K562 (cell line): ENCODE results near the gene ZNF646. TPM values are rescaled to one million over a fixed set of nuclear protein-coding genes. Genes with fewer than 3 reads are reported as not detected.

Source experiments
- BHLHE40 ChIP-seq: IDR thresholded peaks from 2 replicates; pipeline ENCODE4 v1.6.1; 2011; ENCODE audit warnings: low read length, improper control_type of control experiment
- CBFA2T2 ChIP-seq: fragments of 450-650 bp; conservative IDR thresholded peaks from 2 replicates; pipeline ENCODE4 v1.6.1; 2017; ENCODE audit warnings: mild to moderate bottlenecking
- DIDO1 ChIP-seq: fragments of 450-650 bp; IDR thresholded peaks from 2 replicates; pipeline ENCODE4 v1.6.1; 2016; ENCODE audit warnings: low read depth, missing biosample characterization, missing genetic modification characterization
- ETV1 ChIP-seq: fragments of 450-650 bp; conservative IDR thresholded peaks from 2 replicates; pipeline ENCODE4 v1.6.1; 2016; ENCODE audit warnings: missing genetic modification characterization, control low read depth, low read depth, missing compliant biosample characterization
- FOXA3 ChIP-seq, 2 experiments: fragments of 450-650 bp in 1 of 2; sonication (generic) in 1 of 2; formaldehyde crosslinking; IDR thresholded peaks in 1 of 2; conservative IDR thresholded peaks in 1 of 2; 2 replicates each; pipeline versions ENCODE4 v1.4.0 to v1.8.0; 2020 to 2022; ENCODE audit warnings: mild to moderate bottlenecking in 2 of 2, missing genetic modification reagents in 1 of 2
- MGA ChIP-seq: fragments of 450-650 bp; IDR thresholded peaks from 2 replicates; pipeline ENCODE4 v1.6.1; 2016; ENCODE audit warnings: mild to moderate bottlenecking, moderate library complexity
- MYBL2 ChIP-seq, 2 experiments: fragments of 450-650 bp in 1 of 2; sonication (generic) in 1 of 2; formaldehyde crosslinking in 1 of 2; IDR thresholded peaks; 2 replicates each; pipeline versions ENCODE4 v1.6.1 to v1.8.1; 2017 to 2022; ENCODE audit warnings: borderline replicate concordance in 1 of 2, inconsistent platforms in 1 of 2, low read depth in 1 of 2, mild to moderate bottlenecking in 1 of 2, missing genetic modification reagents in 1 of 2, moderate library complexity in 1 of 2
- NFATC3 ChIP-seq: fragments of 450-650 bp; IDR thresholded peaks from 2 replicates; pipeline ENCODE4 v1.6.1; 2017; ENCODE audit warnings: mild to moderate bottlenecking
- NR2C2 ChIP-seq, 2 experiments: fragments of 200-800 bp in 1 of 2; sonication (Bioruptor generic) in 1 of 2; sonication (generic) in 1 of 2; formaldehyde crosslinking in 1 of 2; IDR thresholded peaks; 2 replicates each; pipeline versions ENCODE4 v1.6.1 to v1.8.0; 2016 to 2022; ENCODE audit warnings: mild to moderate bottlenecking in 1 of 2, missing compliant biosample characterization in 1 of 2, missing genetic modification characterization in 1 of 2, missing genetic modification reagents in 1 of 2
- SMARCA5 ChIP-seq: fragments of 450-650 bp; IDR thresholded peaks from 2 replicates; pipeline ENCODE4 v1.6.1; 2016
- ZNF232 ChIP-seq: sonication (generic); formaldehyde crosslinking; IDR thresholded peaks from 2 replicates; pipeline ENCODE4 v1.8.0; 2022; ENCODE audit warnings: mild to moderate bottlenecking, missing genetic modification reagents
- ZNF274 ChIP-seq: IDR thresholded peaks from 2 replicates; pipeline ENCODE4 v1.6.1; 2011; ENCODE audit warnings: low read depth, mild to moderate bottlenecking, low read length, moderate library complexity, borderline replicate concordance
- polyA plus RNA-seq, 8 experiments: library from polyadenylated mRNA; depleted of rRNA in 4 of 8; stranded (reverse) in 5 of 8; unstranded in 3 of 8; fragments of >200 nt; fragmentation: Nextera tagmentation in 2 of 8; fragmentation: Illumina TruSeq in 1 of 8; extraction: Ambion mirVana in 2 of 8; extraction: Trizol in 1 of 8; gene quantifications; 2 replicates each; pipeline versions ENCODE4 v1.2.1 to v1.2.3, GENCODE V29; 2011 to 2014; ENCODE audit warnings: inconsistent platforms in 1 of 8, missing spikeins in 1 of 8
- total RNA-seq, 7 experiments: library from RNA; depleted of rRNA in 6 of 7; stranded (reverse); fragments of >200 nt in 6 of 7; fragmentation: Illumina TruSeq in 2 of 7; extraction: Trizol in 2 of 7; gene quantifications; 2 replicates each; pipeline versions ENCODE4 v1.2.1 to v1.2.3, GENCODE V29; 2011 to 2021; ENCODE audit warnings: low replicate concordance in 1 of 7

ZNF646 gene
- total and polyA plus RNA-seq, 9 of the 15 experiments (the other 6 are each of a cell fraction or from before 2014, with no cell fraction given): 0.08 to 20.6 (median 8.0) TPM

GRCh38 chr16:31052114-31052513, 22.1 kb upstream of the ZNF646 start (continued):
- TF ChIP-seq NR2C2 (CRISPR knock-in tag; IDR thresholded peaks at IDR 0.05) (no peak), NR2C2 (tag; IDR thresholded peaks at IDR 0.05) (peak; percentile 84), NFATC3 (no peak), ZNF274 (no peak), ETV1 (tag) (no peak), BHLHE40 (peak; percentile 7; the same call in 1 of the 2 replicates), ZNF232 (CRISPR knock-in tag) (no peak), MGA (no peak), SMARCA5 (no peak), CBFA2T2 (no peak), DIDO1 (tag) (no peak), MYBL2 (IDR thresholded peaks at IDR 0.05; ENCODE audit: low read depth) (no peak), MYBL2 (CRISPR knock-in tag; IDR thresholded peaks at IDR 0.05; ENCODE audit: borderline replicate concordance) (no peak), FOXA3 (CRISPR knock-in tag; conservative IDR thresholded peaks at IDR 0.05 in 1 of 2, IDR thresholded peaks at IDR 0.05 in 1 of 2) (no peak)
